Lower leg skin (tissue), 3 donors: ENCODE data around the gene TDRD1.

Experiments
- POLR2A ChIP-seq, 2 donors: fragments of 450-650 bp; IDR thresholded peaks; one replicate each; pipeline ENCODE4 v1.6.1; 2016 to 2017; ENCODE audit warnings: antibody characterized with exemption in 2 of 2, mild to moderate bottlenecking in 1 of 2, moderate library complexity in 1 of 2
- TF ChIP-seq, protein P1 (sequence below), 3 donors: fragments of 450-650 bp; IDR thresholded peaks; one replicate each; pipeline ENCODE4 v1.5.1; 2016; ENCODE audit warnings: antibody characterized with exemption in 3 of 3, mild to moderate bottlenecking in 3 of 3, moderate library complexity in 2 of 3

DNA sequence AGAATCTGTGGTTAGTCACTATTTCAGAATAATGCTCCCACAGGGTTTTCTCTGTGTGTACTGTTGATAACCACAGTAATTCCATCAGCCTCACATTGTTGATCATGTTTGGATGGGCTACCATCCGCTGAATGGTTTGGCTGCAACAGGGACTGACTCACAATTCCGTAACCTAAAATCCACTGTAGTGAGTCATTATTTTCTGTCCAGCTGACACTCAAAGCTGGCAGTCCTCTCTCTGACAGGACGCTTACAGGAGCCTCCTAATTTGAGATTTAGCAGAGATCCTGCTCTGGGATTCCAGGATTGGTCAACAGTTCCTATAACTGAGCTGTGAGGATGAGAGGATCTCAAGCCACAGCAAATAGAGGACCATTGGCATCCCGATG, 92.6 kb downstream of the TDRD1 start:
- TF ChIP-seq, protein P1, sequence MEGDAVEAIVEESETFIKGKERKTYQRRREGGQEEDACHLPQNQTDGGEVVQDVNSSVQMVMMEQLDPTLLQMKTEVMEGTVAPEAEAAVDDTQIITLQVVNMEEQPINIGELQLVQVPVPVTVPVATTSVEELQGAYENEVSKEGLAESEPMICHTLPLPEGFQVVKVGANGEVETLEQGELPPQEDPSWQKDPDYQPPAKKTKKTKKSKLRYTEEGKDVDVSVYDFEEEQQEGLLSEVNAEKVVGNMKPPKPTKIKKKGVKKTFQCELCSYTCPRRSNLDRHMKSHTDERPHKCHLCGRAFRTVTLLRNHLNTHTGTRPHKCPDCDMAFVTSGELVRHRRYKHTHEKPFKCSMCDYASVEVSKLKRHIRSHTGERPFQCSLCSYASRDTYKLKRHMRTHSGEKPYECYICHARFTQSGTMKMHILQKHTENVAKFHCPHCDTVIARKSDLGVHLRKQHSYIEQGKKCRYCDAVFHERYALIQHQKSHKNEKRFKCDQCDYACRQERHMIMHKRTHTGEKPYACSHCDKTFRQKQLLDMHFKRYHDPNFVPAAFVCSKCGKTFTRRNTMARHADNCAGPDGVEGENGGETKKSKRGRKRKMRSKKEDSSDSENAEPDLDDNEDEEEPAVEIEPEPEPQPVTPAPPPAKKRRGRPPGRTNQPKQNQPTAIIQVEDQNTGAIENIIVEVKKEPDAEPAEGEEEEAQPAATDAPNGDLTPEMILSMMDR (IDR thresholded peaks at IDR 0.05): no peak
- no peak for TF ChIP-seq POLR2A (IDR thresholded peaks at IDR 0.05)
